MM.1S (cell line): ENCODE data around the gene SDHC.
A peak's percentile ranks its signal among the peaks of the same experiment; 100 is the strongest.
"Not testable (repeated sequence)": the region's sequence is repeated elsewhere in the genome, so short reads cannot be mapped to it uniquely, and the experiment has no call there.

Experiments used
- DNase-seq: peaks from one replicate; pipeline ENCODE4 v3.0.0-alpha.2; 2015
- H2AFZ ChIP-seq: fragments of 300-600 bp; sonication (generic); 2 replicates; pipeline ENCODE4 v1.6.0; 2016; ENCODE audit warnings: antibody characterized with exemption, low read length
- H3F3A ChIP-seq: fragments of 300-600 bp; sonication (generic); 2 replicates; pipeline ENCODE4 v1.6.1; 2016; ENCODE audit warnings: mild to moderate bottlenecking, antibody characterized with exemption, low read length, moderate library complexity, mixed read lengths; ENCODE audit not compliant: insufficient read depth
- H3K27ac ChIP-seq: fragments of 300-600 bp; sonication (generic); 2 replicates; pipeline ENCODE4 v1.5.1; 2016; ENCODE audit warnings: mild to moderate bottlenecking, low read length
- H3K27me3 ChIP-seq: fragments of 300-600 bp; sonication (generic); replicated peaks from 2 replicates; pipeline ENCODE4 v1.6.0; 2016; ENCODE audit warnings: low read length; ENCODE audit not compliant: insufficient read depth
- H3K36me3 ChIP-seq: fragments of 300-600 bp; sonication (generic); replicated peaks from 2 replicates; pipeline ENCODE4 v1.6.1; 2016; ENCODE audit warnings: mild to moderate bottlenecking, low read length, mixed read lengths; ENCODE audit not compliant: insufficient read depth
- H3K4me1 ChIP-seq: fragments of 300-600 bp; sonication (generic); 2 replicates; pipeline ENCODE4 v1.6.1; 2016; ENCODE audit warnings: low read length, mixed read lengths
- H3K4me2 ChIP-seq: fragments of 300-600 bp; sonication (generic); 2 replicates; pipeline ENCODE4 v1.6.0; 2016; ENCODE audit warnings: low read depth, low read length
- H3K4me3 ChIP-seq: fragments of 300-600 bp; sonication (generic); 2 replicates; pipeline ENCODE4 v1.5.1; 2016; ENCODE audit warnings: low read length, mixed read lengths
- H3K79me2 ChIP-seq: fragments of 300-600 bp; sonication (generic); 2 replicates; pipeline ENCODE4 v1.6.1; 2016; ENCODE audit warnings: mixed run types, low read length, mixed read lengths
- H3K9ac ChIP-seq: fragments of 300-600 bp; sonication (generic); 2 replicates; pipeline ENCODE4 v1.6.1; 2016; ENCODE audit warnings: low read length, mixed read lengths
- H3K9me2 ChIP-seq: fragments of 300-600 bp; sonication (generic); replicated peaks from 2 replicates; pipeline ENCODE4 v1.6.1; 2016; ENCODE audit warnings: mild to moderate bottlenecking, low read length, mixed read lengths; ENCODE audit not compliant: insufficient read depth
- H3K9me3 ChIP-seq: fragments of 300-600 bp; sonication (generic); replicated peaks from 2 replicates; pipeline ENCODE4 v1.6.1; 2016; ENCODE audit warnings: mild to moderate bottlenecking, low read length, mixed read lengths; ENCODE audit not compliant: insufficient read depth
- H4K20me1 ChIP-seq: fragments of 300-600 bp; sonication (generic); 2 replicates; pipeline ENCODE4 v1.6.1; 2016; ENCODE audit warnings: mild to moderate bottlenecking, low read length, moderate library complexity, mixed read lengths; ENCODE audit not compliant: insufficient read depth
- EZH2 ChIP-seq: fragments of 300-600 bp; sonication (generic); optimal IDR thresholded peaks from 2 replicates; pipeline ENCODE3; 2017; ENCODE audit warnings: low read depth, mild to moderate bottlenecking, antibody characterized with exemption, low read length, mixed read lengths
- EZH2phosphoT487 ChIP-seq: fragments of 300-600 bp; sonication (generic); IDR thresholded peaks from 2 replicates; pipeline ENCODE4 v1.6.1; 2018; ENCODE audit warnings: antibody characterized with exemption, low read length
- TF ChIP-seq, protein P1 (sequence below): fragments of 300-600 bp; sonication (generic); IDR thresholded peaks from 2 replicates; pipeline ENCODE4 v1.5.1; 2016; ENCODE audit warnings: antibody characterized with exemption, low read length, mixed read lengths

The SDHC gene

DNA sequence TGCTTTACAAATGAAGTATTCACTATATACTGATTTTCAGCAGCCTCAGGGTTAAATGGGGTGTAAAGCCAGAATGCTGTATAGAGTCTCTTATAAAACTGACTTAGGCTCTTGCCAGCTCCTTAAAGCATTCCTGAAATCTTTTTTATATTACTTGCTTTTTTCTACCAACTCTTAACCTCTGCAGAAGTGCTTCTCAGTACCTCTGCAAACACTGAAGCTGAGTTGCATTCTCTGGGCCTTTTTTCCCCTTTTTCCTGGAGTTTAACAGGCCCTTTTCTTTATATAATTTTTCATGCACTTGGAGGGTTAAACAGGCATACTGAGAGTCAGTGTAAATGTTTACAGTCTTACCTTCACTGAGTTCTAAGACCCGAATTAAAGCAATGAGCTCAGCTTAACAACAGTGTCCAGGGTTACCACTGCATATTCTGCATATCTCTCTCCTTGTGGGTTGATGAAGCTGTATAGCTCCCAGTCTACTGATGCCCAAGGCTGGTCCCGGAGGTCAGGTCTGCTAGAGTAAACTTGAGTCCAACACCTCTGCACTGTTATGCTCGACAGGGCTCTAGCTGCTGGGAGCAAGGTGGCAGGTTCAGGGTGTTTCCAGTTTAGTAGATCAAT, 94.4 kb downstream of the SDHC start:
- peaks cover 7% of the 10 kb centered on the region for H3K4me1 ChIP-seq
- peaks cover 4% of the 10 kb centered on the region; the same call in 1 of the 2 replicates for H3F3A ChIP-seq
- no peaks in the 10 kb centered on the region for H3K27me3 ChIP-seq
- TF ChIP-seq EZH2phosphoT487 (no peak), EZH2 (no peak)
- TF ChIP-seq, protein P1, sequence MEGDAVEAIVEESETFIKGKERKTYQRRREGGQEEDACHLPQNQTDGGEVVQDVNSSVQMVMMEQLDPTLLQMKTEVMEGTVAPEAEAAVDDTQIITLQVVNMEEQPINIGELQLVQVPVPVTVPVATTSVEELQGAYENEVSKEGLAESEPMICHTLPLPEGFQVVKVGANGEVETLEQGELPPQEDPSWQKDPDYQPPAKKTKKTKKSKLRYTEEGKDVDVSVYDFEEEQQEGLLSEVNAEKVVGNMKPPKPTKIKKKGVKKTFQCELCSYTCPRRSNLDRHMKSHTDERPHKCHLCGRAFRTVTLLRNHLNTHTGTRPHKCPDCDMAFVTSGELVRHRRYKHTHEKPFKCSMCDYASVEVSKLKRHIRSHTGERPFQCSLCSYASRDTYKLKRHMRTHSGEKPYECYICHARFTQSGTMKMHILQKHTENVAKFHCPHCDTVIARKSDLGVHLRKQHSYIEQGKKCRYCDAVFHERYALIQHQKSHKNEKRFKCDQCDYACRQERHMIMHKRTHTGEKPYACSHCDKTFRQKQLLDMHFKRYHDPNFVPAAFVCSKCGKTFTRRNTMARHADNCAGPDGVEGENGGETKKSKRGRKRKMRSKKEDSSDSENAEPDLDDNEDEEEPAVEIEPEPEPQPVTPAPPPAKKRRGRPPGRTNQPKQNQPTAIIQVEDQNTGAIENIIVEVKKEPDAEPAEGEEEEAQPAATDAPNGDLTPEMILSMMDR, result no peak
- H3K9me2 ChIP-seq, result no peaks in the 10 kb centered on the region
- DNase-seq, result no peak
- H3K4me3 ChIP-seq, result no peak overlapping the region
- no peak overlapping the region for H2AFZ ChIP-seq
- no peak overlapping the region for H3K27ac ChIP-seq
- H4K20me1 ChIP-seq, result no peaks in the 10 kb centered on the region
- no peaks in the 10 kb centered on the region for H3K36me3 ChIP-seq
- H3K4me2 ChIP-seq, result no peak overlapping the region
- H3K79me2 ChIP-seq, result no peaks in the 10 kb centered on the region
- H3K9ac ChIP-seq, result no peak overlapping the region
- H3K9me3 ChIP-seq, result no peaks in the 10 kb centered on the region

GRCh38 chr1:161409848-161410635, 95.9 kb downstream of the SDHC start:
- H3K9me3 ChIP-seq, H3F3A ChIP-seq, H3K9me2 ChIP-seq, H3K9ac ChIP-seq, H3K36me3 ChIP-seq, H4K20me1 ChIP-seq, H3K4me1 ChIP-seq, H3K27me3 ChIP-seq, H3K79me2 ChIP-seq: not testable (repeated sequence)
- DNase-seq, result peak; percentile 87
- Histone ChIP-seq H3K4me2 (peak overlapping the region; percentile 84), H3K4me3 (peak overlapping the region; percentile 28), H3K27ac (peak overlapping the region; percentile 40; the same call in 1 of the 2 replicates), H2AFZ (peak overlapping the region; percentile 75)

GRCh38 chr1:161410636-161410970, 96.4 kb downstream of the SDHC start:
- H3K27me3 ChIP-seq, H3K27ac ChIP-seq, H3K9me2 ChIP-seq, H3K36me3 ChIP-seq, H3K79me2 ChIP-seq, H3K9ac ChIP-seq, H4K20me1 ChIP-seq, H3K9me3 ChIP-seq, DNase-seq, H3K4me1 ChIP-seq, H3F3A ChIP-seq, H3K4me3 ChIP-seq: not testable (repeated sequence)
- Histone ChIP-seq H3K4me2 (peak overlapping the region; percentile 84; the same call in 1 of the 2 replicates), H2AFZ (peak overlapping the region; percentile 75; the same call in 1 of the 2 replicates)
